A172 (cell line): ENCODE data around the gene LRRC39. TPM values are rescaled to one million over a fixed set of nuclear protein-coding genes. Genes with fewer than 3 reads are reported as not detected.

ENCODE experiments used
- DNase-seq: peaks from one replicate; pipeline ENCODE4 v3.0.0-alpha.2; 2015; ENCODE audit warnings: low spot score
- total RNA-seq: library from RNA; depleted of rRNA; stranded (reverse); fragments of >200 nt; shearing (Covaris generic); gene quantifications from 2 replicates; pipeline ENCODE4 v1.2.3, GENCODE V29; 2014; rRNA removed

Gene LRRC39
- total RNA-seq, 1 experiment from 2014 or later: not detected

GRCh38 chr1:100147875-100148274, 30.2 kb downstream of the LRRC39 start:
- no peak for DNase-seq

DNA sequence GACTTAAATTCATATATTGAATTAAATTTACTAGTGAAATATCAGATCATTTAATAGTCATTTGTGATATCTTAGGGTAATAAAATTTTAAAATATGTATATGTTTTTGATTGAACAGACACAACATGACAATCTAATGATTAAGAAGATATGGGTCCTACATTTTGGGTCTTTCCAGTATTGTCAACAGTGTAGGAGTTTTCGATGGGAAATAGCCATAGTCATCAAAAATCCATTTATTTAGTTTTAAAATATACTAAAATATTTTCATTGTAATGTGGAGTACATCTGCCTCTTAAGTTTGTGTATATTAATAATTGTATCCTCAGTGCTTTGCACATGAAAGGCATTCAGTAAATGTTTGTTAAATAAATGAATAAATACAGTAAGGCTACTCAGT, 31.1 kb downstream of the LRRC39 start:
- DNase-seq: no peak

DNA sequence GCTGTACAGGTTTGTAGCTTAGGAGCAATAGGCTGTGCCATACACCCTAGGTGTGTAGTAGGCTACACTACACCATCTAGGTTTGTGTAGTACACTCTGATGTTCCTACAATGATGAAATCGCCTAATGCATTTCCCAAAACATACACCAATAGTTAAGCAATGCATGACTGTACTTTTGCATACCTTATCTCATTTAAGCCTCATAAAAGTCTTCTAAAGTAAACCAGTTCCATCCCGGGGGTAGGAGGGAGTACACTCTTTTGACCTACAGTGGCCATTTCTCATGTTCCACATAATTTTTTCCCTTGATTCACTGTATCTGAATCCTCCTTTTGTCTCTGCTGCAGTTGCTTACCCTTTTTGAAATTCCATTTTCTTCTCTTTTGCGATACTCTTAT, 32.9 kb downstream of the LRRC39 start:
- no peak for DNase-seq

DNA sequence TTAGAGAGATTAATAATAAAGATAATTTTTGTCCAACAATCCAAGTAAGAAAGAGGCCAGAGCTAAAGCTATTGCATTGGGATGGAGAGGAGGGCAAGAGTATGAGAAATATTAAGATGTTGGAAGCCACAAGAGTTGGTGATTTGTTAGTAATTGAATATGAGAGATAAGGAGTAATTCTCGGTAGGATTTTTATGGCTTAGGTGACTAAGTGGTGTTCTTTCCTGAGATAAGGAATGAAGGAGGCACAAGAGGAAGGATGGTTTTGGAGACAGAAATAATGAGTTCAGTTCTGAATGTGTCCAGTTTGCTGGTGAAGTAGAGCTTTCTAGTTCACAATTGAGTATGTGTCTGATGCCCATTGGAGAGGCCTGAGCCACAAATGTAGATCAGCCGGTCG, 35.7 kb downstream of the LRRC39 start:
- no peak for DNase-seq

DNA sequence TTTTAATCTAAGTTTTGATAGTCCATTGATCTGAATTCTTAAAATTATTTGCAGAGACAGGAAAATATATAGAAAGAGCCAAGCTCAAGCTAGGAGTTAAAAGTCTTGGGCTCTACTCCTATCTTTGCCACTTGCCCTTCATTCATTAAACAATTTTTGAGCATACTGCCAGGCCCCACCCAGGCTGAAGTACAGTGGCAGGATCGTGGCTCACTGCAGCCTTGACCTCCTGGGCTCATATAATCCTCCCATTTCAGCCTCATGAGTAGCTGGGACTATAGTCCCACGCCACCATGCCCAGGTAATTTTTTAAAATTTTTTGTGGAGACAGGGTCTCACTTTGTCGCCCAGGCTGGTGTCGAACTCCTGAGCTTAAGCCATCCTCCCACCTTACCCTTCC, 36.9 kb downstream of the LRRC39 start:
- DNase-seq: no peak

DNA sequence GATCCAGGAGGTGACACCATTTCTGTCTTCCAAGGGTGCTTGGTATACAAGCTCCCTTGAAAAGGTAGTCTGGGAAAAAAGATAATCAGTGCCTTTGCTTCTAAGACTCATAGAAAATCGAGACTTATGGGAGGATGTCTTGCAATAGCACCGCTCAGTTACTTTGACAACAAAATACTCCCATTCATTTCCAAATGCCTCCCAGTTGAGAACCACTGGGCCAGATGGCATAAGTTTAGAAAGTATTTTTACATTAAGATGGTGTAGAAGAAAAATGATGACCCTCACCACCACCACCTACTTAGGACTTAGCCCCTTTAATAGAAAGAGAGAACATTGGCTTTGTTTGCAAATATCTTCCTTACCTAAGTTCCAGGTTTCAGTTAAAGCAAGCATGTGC, 40.5 kb downstream of the LRRC39 start:
- no peak for DNase-seq

DNA sequence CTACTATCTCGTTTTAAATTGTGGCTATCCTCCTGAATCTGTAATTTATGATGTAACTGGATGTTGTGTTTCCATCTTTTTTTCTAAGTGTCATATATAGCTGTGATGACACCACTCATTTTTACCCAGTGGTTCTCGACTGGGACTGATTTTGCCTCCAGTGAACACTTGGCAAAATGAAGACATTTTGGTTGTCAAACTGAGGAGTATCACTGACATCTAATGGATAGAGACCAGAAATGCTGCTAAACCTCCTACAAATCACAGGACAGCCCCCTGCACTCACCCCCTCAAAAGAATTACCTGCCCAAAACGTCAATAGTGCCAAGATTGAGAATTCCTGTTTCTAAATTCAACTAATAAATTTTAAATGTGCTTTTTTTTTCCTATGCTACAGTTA, 43.2 kb downstream of the LRRC39 start:
- DNase-seq: no peak

DNA sequence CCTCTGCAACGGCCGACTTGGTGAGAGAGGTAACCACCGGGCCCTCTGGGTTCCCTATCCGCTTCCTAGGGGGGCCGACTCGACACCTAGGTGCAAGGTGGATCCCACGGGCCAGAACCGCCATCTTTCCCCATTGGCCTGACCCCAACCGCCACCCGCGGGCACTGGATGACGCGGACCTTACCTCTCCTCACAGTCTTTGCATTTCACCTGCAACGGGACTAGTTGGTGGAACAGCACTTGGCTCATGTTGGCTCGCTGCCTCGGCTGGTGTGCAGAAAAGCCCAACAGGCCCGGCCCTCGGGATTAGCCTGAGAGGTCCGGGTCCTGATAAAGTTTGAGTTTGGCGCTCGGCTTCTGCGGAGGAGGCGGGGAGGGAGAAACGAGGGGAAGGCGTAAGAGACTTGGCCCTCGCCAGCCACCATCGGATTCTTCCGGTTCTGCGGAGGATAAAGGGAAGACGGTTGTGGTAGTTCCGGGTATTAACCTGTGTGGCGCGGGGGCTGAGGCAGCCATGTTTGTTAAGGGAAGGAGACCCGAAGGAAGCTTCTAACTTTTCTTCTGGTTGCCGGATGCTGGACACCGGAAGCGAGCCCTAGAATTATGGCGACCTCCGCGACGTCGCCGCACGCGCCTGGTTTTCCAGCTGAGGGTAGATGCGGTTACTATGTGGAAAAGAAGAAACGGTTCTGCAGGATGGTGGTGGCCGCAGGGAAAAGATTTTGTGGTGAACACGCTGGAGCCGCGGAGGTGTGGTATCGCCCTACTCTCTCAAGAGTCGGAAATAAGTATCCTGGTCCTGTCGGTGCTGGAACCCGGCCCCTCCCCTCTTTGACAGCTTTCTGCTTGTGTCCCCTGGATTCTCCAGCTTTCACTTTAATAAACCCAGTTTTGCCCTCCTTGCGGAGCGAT, 45.2 kb downstream of the LRRC39 start, which contains the start of the genes SASS6 and TRMT13:
Gene SASS6, minus strand, starts transcription at position 365 of the 912 bp plus-strand sequence. Its CDS starts 116 bp downstream, at position 249.
Gene TRMT13, plus strand, starts transcription at position 598 of the 912 bp plus-strand sequence. Its CDS starts 6 bp downstream, at position 604.
- DNase-seq: peak; percentile 97

- DNase-seq: no peak
Measured at GRCh38 chr1:100131623-100132022, 46.4 kb downstream of the LRRC39 start.

- DNase-seq: no peak
Measured at GRCh38 chr1:100130552-100131077, 47.4 kb downstream of the LRRC39 start.

GRCh38 chr1:100127226-100127625, 50.8 kb downstream of the LRRC39 start:
- DNase-seq: no peak

DNA sequence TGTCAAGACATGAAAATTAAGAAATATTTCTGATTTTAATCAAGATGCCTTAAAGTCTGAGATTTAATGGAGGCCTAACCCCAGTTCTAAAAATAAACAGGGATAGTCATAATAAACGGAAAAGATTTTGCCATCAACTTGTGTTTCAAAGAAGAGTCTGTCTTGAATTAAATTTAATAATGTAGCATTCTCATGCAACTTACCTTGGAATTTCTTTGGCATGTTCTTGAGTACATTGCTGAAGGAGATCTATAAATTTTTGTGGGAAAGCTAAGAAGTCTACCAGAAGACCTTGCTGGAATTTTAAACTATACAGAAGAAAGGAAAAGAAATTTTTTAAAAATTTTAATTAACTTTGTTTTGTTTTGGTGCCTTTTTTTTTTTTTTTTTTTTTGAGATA, 55.9 kb downstream of the LRRC39 start:
- DNase-seq: no peak

DNA sequence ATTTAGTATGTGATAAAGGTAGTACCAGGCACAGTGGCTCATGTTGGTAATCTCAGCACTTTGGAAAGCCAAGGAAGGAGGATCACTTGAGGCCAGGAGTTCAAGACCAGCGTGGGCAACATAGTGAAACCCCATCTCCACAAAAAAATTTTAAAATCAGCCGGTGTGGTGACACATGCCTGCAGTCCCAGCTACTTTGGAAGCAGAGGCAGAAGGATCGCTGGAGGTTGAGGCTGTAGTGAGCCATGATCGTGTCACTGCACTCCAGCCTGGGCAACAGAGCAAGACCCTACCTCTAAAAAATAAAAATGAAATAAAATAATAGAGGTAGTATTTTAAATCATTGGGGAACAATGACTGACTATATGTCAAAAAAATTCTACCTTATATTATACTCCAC, 62.5 kb downstream of the LRRC39 start:
- DNase-seq: no peak

DNA sequence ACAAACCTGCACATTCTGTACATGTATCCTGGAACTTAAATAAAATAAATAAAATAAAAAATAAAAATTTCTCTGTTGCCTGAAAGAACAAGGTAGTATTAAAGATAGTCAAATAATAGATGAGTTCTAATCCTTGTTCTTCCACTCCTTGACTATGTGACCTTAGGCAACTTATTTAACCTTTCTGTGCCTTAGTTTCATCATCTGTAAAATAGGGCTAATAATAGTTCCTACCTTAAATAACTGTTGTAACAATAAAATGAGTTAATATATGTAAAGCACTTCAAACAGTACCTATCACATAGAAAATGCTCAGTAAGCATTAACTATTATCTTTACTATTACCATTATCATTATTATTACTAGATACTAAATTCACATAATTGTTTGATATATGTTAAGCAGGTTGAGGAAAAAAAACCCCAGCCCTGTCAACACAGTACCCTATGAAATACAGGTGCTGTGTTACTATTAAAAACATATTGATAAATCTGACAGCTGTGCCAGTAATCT, 68.4 kb downstream of the LRRC39 start:
- DNase-seq: no peak

GRCh38 chr1:100107696-100108095, 70.4 kb downstream of the LRRC39 start:
- no peak for DNase-seq

GRCh38 chr1:100101564-100101963, 76.5 kb downstream of the LRRC39 start:
- no peak for DNase-seq

GRCh38 chr1:100100202-100100601, 77.9 kb downstream of the LRRC39 start:
- peak; percentile 3 for DNase-seq

Other genes starting within 250 kb of the LRRC39 start
- gene SLC35A3, start 208.3 kb downstream of the LRRC39 start, total RNA-seq: 32.1 and 41.6 TPM in 2 replicates
- 11.9 and 13.7 TPM in 2 replicates for gene SASS6, start 45.3 kb downstream of the LRRC39 start, total RNA-seq
- gene TRMT13, start 45.1 kb downstream of the LRRC39 start, total RNA-seq: 11.7 and 16.0 TPM in 2 replicates
- 3.2 and 3.6 TPM in 2 replicates for gene DBT, start 71.6 kb upstream of the LRRC39 start, total RNA-seq
- 43.2 and 58.2 TPM in 2 replicates for gene RTCA, start 88.0 kb upstream of the LRRC39 start, total RNA-seq
- gene CDC14A, start 174.2 kb upstream of the LRRC39 start, total RNA-seq: 8.0 and 8.3 TPM in 2 replicates